ENCODE measurements around the gene HEPN1. TPM values are rescaled to one million over a fixed set of nuclear protein-coding genes. Genes with fewer than 3 reads are reported as not detected.

The HEPN1 gene
- total RNA-seq, 1 donor: under 0.01 TPM

- H3K4me3 ChIP-seq (ENCODE audit: insufficient read depth, low read length): no peak overlapping the region
- peaks cover 49% of the 10 kb centered on the region for H3K4me1 ChIP-seq (ENCODE audit: insufficient read depth, low read length)
Observed at GRCh38 chr11:124898263-124898680, 20.8 kb upstream of the HEPN1 start.

GRCh38 chr11:124898711-124899110, 20.3 kb upstream of the HEPN1 start:
- Histone ChIP-seq H3K4me1 (ENCODE audit: insufficient read depth, low read length) (peaks cover 49% of the 10 kb centered on the region), H3K9me3 (ENCODE audit: low read depth, low read length) (no peaks in the 10 kb centered on the region), H3K79me2 (ENCODE audit: insufficient read depth, low read length) (no peaks in the 10 kb centered on the region), H3K4me3 (ENCODE audit: insufficient read depth, low read length) (peak overlapping the region; percentile 16), H4K20me1 (ENCODE audit: insufficient read depth, low read length) (no peaks in the 10 kb centered on the region), H2AFZ (ENCODE audit: low read length) (peak overlapping the region; percentile 77), H3K27ac (ENCODE audit: low read depth, low read length) (peak overlapping the region; percentile 83), H3K27me3 (ENCODE audit: insufficient read depth, low read length) (no peaks in the 10 kb centered on the region), H3K4me2 (ENCODE audit: insufficient read depth, low read length) (peak overlapping the region; percentile 62), H3K36me3 (ENCODE audit: insufficient read depth, low read length) (no peaks in the 10 kb centered on the region)
- DNase-seq (ENCODE audit: insufficient read length, low spot score, missing footprints): peak; percentile 80
- TF ChIP-seq CTCF (IDR thresholded peaks at IDR 0.05; ENCODE audit: extremely low read depth, low read depth, low read length): no peak

More at GRCh38 chr11:124898263-124898680, 20.8 kb upstream of the HEPN1 start:
- DNase-seq (ENCODE audit: insufficient read length, low spot score, missing footprints): peak; percentile 79
- Histone ChIP-seq H3K4me2 (ENCODE audit: insufficient read depth, low read length) (peak overlapping the region; percentile 62), H3K36me3 (ENCODE audit: insufficient read depth, low read length) (no peaks in the 10 kb centered on the region), H3K27me3 (ENCODE audit: insufficient read depth, low read length) (no peaks in the 10 kb centered on the region), H3K9me3 (ENCODE audit: low read depth, low read length) (no peaks in the 10 kb centered on the region), H3K79me2 (ENCODE audit: insufficient read depth, low read length) (no peaks in the 10 kb centered on the region), H4K20me1 (ENCODE audit: insufficient read depth, low read length) (no peaks in the 10 kb centered on the region), H3K27ac (ENCODE audit: low read depth, low read length) (peak overlapping the region; percentile 83), H2AFZ (ENCODE audit: low read length) (peak overlapping the region; percentile 77)
- peak; percentile 18 for TF ChIP-seq CTCF (IDR thresholded peaks at IDR 0.05; ENCODE audit: extremely low read depth, low read depth, low read length)

GRCh38 chr11:124899383-124900145, 19.5 kb upstream of the HEPN1 start:
- H3K4me3 ChIP-seq (ENCODE audit: insufficient read depth, low read length): no peak overlapping the region
- peak overlapping the region; percentile 62 for H3K4me2 ChIP-seq (ENCODE audit: insufficient read depth, low read length)
- peak overlapping the region; percentile 10 for H2AFZ ChIP-seq (ENCODE audit: low read length)

More at GRCh38 chr11:124899383-124900145, 19.5 kb upstream of the HEPN1 start:
- Histone ChIP-seq H3K9me3 (ENCODE audit: low read depth, low read length) (no peaks in the 10 kb centered on the region), H3K27ac (ENCODE audit: low read depth, low read length) (peak overlapping the region; percentile 83), H3K79me2 (ENCODE audit: insufficient read depth, low read length) (no peaks in the 10 kb centered on the region), H3K36me3 (ENCODE audit: insufficient read depth, low read length) (no peaks in the 10 kb centered on the region), H3K27me3 (ENCODE audit: insufficient read depth, low read length) (no peaks in the 10 kb centered on the region), H4K20me1 (ENCODE audit: insufficient read depth, low read length) (no peaks in the 10 kb centered on the region), H3K4me1 (ENCODE audit: insufficient read depth, low read length) (peaks cover 47% of the 10 kb centered on the region)
- TF ChIP-seq CTCF (IDR thresholded peaks at IDR 0.05; ENCODE audit: extremely low read depth, low read depth, low read length): no peak
- peak; percentile 56 for DNase-seq (ENCODE audit: insufficient read length, low spot score, missing footprints)

Measured in osteoblast (primary cell).